ENCODE measurements around the gene CCM2. TPM values are rescaled to one million over a fixed set of nuclear protein-coding genes. Genes with fewer than 3 reads are reported as not detected.

CCM2 gene
- total RNA-seq, 3 donors from 2014 or later: 33.4 to 43.8 (median 35.8) TPM

DNA sequence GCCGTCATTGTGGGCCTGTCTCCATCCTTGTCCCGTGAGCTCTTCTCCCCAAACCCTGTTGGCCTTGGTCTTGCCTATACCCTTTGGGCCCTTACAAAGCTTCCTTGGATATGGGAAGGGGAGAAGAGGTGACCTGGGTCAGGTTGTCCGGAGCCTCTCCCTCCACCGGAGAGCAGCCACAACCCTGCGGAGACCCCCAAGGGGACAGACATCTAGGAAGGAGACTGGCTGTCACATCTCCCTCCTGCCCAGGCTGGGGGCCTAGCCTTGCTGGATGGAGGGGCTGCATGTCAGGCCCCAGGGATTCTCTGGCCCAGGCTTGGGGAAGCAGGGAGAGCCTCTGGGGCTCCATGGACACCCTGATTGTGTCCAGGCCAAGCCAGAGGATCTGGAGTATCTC lies 76.9 kb downstream of the CCM2 start:
- no peak for ATAC-seq
- TF ChIP-seq, protein P1, sequence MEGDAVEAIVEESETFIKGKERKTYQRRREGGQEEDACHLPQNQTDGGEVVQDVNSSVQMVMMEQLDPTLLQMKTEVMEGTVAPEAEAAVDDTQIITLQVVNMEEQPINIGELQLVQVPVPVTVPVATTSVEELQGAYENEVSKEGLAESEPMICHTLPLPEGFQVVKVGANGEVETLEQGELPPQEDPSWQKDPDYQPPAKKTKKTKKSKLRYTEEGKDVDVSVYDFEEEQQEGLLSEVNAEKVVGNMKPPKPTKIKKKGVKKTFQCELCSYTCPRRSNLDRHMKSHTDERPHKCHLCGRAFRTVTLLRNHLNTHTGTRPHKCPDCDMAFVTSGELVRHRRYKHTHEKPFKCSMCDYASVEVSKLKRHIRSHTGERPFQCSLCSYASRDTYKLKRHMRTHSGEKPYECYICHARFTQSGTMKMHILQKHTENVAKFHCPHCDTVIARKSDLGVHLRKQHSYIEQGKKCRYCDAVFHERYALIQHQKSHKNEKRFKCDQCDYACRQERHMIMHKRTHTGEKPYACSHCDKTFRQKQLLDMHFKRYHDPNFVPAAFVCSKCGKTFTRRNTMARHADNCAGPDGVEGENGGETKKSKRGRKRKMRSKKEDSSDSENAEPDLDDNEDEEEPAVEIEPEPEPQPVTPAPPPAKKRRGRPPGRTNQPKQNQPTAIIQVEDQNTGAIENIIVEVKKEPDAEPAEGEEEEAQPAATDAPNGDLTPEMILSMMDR (IDR thresholded peaks at IDR 0.05): no peak

DNA sequence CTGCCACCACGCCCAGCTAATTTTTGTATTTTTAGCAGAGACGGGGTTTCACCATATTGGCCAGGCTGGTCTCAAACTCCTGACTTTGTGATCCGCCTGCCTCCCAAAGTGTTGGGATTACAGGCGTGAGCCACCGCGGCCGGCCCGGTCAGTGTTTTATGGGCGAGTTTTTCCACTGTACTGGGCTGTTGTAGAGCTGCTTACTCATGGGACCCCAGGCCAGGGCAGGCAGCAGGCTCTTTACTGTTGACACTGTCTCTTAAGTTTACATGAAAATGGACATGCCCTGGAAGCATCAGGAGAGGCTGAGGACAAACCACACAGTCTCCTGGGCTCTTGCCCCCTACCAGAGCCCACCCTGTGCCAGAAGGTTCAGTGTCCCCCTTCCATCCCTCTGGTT lies 77.6 kb downstream of the CCM2 start:
- ATAC-seq: no peak
- no peak overlapping the region for H3K4me3 ChIP-seq
- H3K36me3 ChIP-seq (ENCODE audit: low read depth): peaks cover 10% of the 10 kb centered on the region
- no peak for DNase-seq
- H3K9me3 ChIP-seq: no peaks in the 10 kb centered on the region
- intact Hi-C loops (cut with DNase I, micrococcal nuclease): no loop called here
- H3K4me1 ChIP-seq (ENCODE audit: low read depth): no peaks in the 10 kb centered on the region
- TF ChIP-seq, protein P1 (IDR thresholded peaks at IDR 0.05): no peak

More for the DNA sequence above, 76.9 kb downstream of the CCM2 start:
- DNase-seq: no peak
- H3K4me1 ChIP-seq (ENCODE audit: low read depth): no peaks in the 10 kb centered on the region
- no peaks in the 10 kb centered on the region for H3K9me3 ChIP-seq
- H3K36me3 ChIP-seq (ENCODE audit: low read depth): peaks cover 10% of the 10 kb centered on the region
- no peak overlapping the region for H3K4me3 ChIP-seq
- intact Hi-C loops (cut with DNase I, micrococcal nuclease): no loop called here

DNA sequence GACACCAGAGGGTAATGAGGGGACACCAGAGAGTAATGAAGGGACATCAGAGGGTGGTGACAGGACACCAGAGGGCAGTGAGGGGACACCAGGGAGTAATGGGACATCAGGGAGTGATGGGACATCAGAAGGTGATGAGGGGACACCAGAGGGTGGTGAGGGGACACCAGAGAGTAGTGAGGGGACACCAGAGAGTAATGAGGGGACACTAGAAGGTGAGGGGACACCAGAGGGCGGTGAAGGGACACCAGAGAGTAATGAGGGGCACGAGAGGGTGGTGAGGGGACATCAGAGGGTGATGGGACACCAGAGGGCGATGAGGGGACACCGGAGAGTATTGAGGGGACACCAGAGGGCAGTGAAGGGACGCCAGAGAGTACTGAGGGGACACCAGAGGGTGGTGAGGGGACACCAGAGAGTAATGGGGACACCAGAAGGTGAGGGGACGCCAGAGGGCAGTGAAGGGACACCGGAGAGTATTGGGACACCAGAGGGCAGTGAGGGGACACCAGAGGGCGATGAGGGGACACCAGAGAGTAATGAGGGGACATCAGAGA lies 78.2 kb downstream of the CCM2 start:
- ATAC-seq (no peak), DNase-seq (no peak)
- Histone ChIP-seq H3K9me3 (no peaks in the 10 kb centered on the region), H3K36me3 (ENCODE audit: low read depth) (peaks cover 10% of the 10 kb centered on the region), H3K4me3 (no peak overlapping the region), H3K4me1 (ENCODE audit: low read depth) (no peaks in the 10 kb centered on the region)
- TF ChIP-seq, protein P1 (IDR thresholded peaks at IDR 0.05): no peak
- intact Hi-C loops (cut with DNase I, micrococcal nuclease): no loop called here

DNA sequence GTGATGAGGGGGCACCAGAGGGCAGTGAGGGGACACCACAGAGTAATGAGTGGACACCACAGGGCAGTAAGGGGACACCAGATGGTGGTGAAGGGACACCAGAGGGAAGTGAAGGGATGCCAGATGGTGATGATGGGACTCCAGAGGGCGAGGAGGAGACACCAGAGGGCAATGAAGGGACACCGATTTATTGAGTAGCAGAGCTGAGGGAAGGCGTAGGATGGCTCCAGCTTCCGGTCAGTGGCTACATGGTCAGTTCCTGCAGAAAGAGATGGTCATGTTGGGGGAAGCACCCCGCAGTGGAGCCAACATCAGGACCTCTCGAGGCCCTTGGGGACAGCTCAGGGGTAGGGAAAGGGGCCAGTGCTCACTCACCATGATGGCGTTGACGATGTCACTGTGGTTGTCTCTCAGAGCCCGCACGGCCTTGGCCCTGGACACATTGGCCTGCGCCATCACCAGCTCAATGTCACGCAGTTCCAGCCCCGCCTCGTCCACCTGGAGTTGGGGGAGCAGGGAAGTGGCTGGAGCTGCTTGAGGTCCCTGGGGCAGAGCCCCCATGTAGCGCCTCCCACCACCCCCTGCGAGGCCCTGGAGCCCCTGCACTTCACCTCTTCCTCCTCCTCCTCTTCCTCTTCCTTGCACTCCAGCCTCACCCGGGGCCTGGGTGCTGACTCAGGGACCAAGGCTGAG lies 80.4 kb downstream of the CCM2 start:
- TF ChIP-seq, protein P1 (IDR thresholded peaks at IDR 0.05): no peak
- peaks cover 7% of the 10 kb centered on the region for H3K36me3 ChIP-seq (ENCODE audit: low read depth)
- no peaks in the 10 kb centered on the region for H3K9me3 ChIP-seq
- H3K4me1 ChIP-seq (ENCODE audit: low read depth): no peaks in the 10 kb centered on the region
- intact Hi-C loops (cut with DNase I, micrococcal nuclease): no loop called here
- peak; percentile 8 for ATAC-seq
- no peak overlapping the region for H3K4me3 ChIP-seq
- no peak for DNase-seq

DNA sequence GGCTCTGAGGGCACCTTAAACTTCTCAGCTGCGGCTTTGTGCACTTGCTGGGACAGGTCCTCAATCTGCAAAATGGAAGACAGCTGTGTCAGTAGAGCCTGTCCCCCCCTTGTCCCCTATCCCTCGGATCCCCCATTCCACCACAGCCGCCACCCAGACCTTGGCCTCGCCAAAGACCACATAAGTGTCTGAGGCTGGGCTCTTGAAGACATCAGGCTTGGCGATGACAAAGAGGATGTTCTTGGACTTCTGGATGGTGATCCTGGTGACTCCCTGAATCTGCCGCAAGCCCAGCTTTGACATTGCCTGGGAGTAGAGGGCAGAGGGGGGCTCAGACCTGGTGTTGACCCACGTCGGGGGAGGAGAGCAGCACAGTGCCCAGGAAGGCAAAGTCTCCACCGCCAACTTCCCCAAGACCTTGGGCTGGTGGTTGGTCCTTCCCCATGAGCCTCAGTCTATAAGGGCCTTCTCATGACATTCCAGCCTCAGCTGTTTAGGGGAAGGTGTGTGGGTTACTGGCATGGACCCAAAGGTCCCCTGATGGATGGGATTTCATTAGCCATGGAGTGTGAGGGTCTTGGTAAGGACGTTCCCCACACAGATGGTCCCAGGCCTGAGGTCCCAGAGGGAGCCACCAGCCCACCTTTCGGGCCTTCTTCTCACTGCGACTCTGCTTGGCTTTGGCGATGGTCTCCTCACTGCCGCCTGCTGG lies 81.1 kb downstream of the CCM2 start:
- H3K36me3 ChIP-seq (ENCODE audit: low read depth): peaks cover 4% of the 10 kb centered on the region
- intact Hi-C loops (cut with DNase I, micrococcal nuclease): no loop called here
- ATAC-seq (peak; percentile 8), DNase-seq (no peak)
- TF ChIP-seq, protein P1 (IDR thresholded peaks at IDR 0.05): no peak
- no peaks in the 10 kb centered on the region for H3K9me3 ChIP-seq
- H3K4me3 ChIP-seq: no peak overlapping the region
- no peaks in the 10 kb centered on the region for H3K4me1 ChIP-seq (ENCODE audit: low read depth)

Measured in mucosa of descending colon (tissue), 3 donors.